Natural killer cell (primary cell): ENCODE data around the gene PHB1. TPM values are rescaled to one million over a fixed set of nuclear protein-coding genes. Genes with fewer than 3 reads are reported as not detected.

ENCODE experiments used
- ATAC-seq, 3 donors: fragments of 150-1000 bp in 2 of 3; fragments of 200-7000 bp in 1 of 3; cut with Tn5 transposase; 1 replicate in 1 of 3; 2 replicates in 2 of 3; pipeline ENCODE4 v1.10.0; 2021; ENCODE audit warnings: mild to moderate bottlenecking in 2 of 3, moderate library complexity in 2 of 3
- DNase-seq, 2 donors: peaks; one replicate each; pipeline versions ENCODE4 v3.0.0 to v3.0.0-alpha.2; 2013 to 2021; ENCODE audit warnings: mixed read lengths in 1 of 2
- H3K27ac ChIP-seq: one replicate; pipeline ENCODE4 v1.5.1; 2013; ENCODE audit warnings: mild to moderate bottlenecking, low read length
- H3K27me3 ChIP-seq: one replicate; pipeline ENCODE4 v1.6.1; 2013; ENCODE audit warnings: low read length; ENCODE audit not compliant: control insufficient read depth, insufficient read depth
- H3K36me3 ChIP-seq: one replicate; pipeline ENCODE4 v1.6.1; 2013; ENCODE audit warnings: low read length; ENCODE audit not compliant: control insufficient read depth, insufficient read depth
- H3K4me1 ChIP-seq: one replicate; pipeline ENCODE4 v1.6.1; 2013; ENCODE audit warnings: low read length; ENCODE audit not compliant: control insufficient read depth, insufficient read depth
- H3K4me3 ChIP-seq: one replicate; pipeline ENCODE4 v1.5.1; 2013; ENCODE audit warnings: low read length
- H3K9me3 ChIP-seq: one replicate; pipeline ENCODE4 v1.6.1; 2013; ENCODE audit warnings: low read length; ENCODE audit not compliant: control insufficient read depth, insufficient read depth
- H3K27ac Mint-ChIP-seq, 2 donors: one replicate each; pipeline ENCODE4 v1.8.0; 2022; ENCODE audit warnings: mild to moderate bottlenecking in 2 of 2, mixed read lengths in 2 of 2, moderate library complexity in 1 of 2
- H3K27me3 Mint-ChIP-seq, 2 donors: one replicate each; pipeline ENCODE4 v1.8.0; 2022; ENCODE audit warnings: low read depth in 2 of 2, mixed read lengths in 2 of 2
- H3K36me3 Mint-ChIP-seq: one replicate; pipeline ENCODE4 v1.8.0; 2022; ENCODE audit warnings: mixed read lengths
- H3K4me1 Mint-ChIP-seq, 2 donors: one replicate each; pipeline ENCODE4 v1.8.0; 2022; ENCODE audit warnings: mixed read lengths in 2 of 2
- H3K4me3 Mint-ChIP-seq: one replicate; pipeline ENCODE4 v1.8.0; 2022; ENCODE audit warnings: mild to moderate bottlenecking, moderate library complexity, mixed read lengths
- H3K9me3 Mint-ChIP-seq, 2 donors: one replicate each; pipeline ENCODE4 v1.8.0; 2022; ENCODE audit warnings: mixed read lengths in 2 of 2
- CTCF ChIP-seq: fragments of 200-600 bp; IDR thresholded peaks from one replicate; pipeline ENCODE4 v1.8.0; 2022; ENCODE audit warnings: antibody characterized with exemption
- WGBS: methylation state at CpG from one replicate; pipeline ENCODE4 v1.1.7; 2013; ENCODE audit warnings: missing lambda C conversion rate; ENCODE audit not compliant: insufficient coverage; 5-methylcytosine and 5-hydroxymethylcytosine counted together
- intact Hi-C: fragments of 100-400 bp; cut with micrococcal nuclease; formaldehyde crosslinking; loops from one replicate; pipeline ENCODE4 v1.14.2; 2022
- total RNA-seq, 4 donors: library from RNA; stranded (reverse); fragments of 120-200 nt in 1 of 4; gene quantifications; one replicate each; pipeline versions ENCODE4 v1.2.3 to v1.2.4, GENCODE V29; 2013 to 2022

PHB1 gene
- total RNA-seq, 3 donors from 2014 or later (not counting 1 experiment from before 2014, with no cell fraction given) = 49.6 to 66.2 (median 60.3) TPM

DNA sequence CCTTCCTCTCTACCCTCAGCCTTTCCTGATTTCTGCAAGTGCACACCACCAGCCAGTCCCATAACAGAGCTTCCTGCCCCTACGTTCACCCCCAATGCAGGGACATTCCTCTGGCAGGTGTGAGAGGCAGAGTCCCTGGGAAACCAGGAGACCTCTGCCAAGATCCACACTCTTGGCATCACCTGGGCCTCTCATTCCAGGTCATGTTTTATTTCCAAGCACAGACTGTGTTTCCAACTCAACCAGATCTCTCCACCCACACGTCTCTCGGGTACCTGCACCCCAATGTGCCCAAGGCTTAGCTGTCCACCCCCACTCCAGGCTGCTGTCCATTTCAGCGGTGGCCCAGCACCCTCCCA lies 21.0 kb upstream of the PHB1 start:
- no peak for DNase-seq
- no peak for ATAC-seq
- 74% methylated on average over 4 of the region's 4 CpGs for WGBS

DNA sequence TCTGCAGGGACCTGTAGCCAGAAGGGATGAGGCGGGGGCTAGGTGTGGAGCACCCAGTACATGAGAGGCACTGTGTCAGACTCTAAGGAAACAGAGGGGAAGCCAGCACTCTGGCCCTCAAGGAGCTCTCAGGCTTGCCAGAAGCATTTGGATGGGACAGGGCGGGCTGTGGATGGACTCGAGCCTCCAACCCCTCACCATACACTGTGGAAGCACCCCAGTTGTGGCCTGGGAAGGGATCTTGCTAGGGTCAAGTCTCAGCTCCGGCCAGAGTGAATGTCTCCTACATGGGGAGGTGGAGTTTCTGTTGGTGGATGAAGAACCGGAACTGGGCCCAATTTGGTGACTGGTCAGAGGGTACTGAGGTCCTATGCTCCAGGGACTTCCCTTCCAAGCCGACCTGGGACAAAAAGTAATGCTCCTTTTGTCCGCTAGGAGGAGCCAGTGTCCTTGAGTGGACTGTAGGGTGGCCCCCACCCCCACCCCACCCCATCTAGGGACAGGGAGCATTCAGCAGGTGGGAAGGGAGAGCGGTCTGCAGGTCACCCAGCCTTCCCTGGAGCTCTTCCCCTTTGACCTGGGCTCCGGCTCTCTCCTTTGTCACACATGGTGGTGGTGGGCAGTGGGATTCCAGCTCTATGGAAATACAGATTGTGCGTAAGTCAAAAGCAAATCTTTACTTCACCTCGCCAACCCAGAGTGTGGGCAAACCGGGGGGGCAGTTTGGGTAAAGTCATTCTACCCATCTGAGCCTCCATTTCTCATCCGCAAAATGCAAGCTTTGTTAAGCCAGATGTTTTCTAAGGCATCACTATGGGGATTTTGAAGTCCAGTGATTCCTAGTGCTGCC lies 20.4 kb upstream of the PHB1 start:
- Histone ChIP-seq H3K4me3 (no peak overlapping the region), H3K27me3 (peaks cover 3% of the 10 kb centered on the region), H3K4me1 (peaks cover 12% of the 10 kb centered on the region), H3K9me3 (no peaks in the 10 kb centered on the region), H3K27ac (no peak overlapping the region), H3K36me3 (no peaks in the 10 kb centered on the region)
- no peaks in the 10 kb centered on the region for H3K9me3 Mint-ChIP-seq
- no peaks in the 10 kb centered on the region for H3K36me3 Mint-ChIP-seq
- H3K27me3 Mint-ChIP-seq = peaks cover 14 to 23% of the 10 kb centered on the region in 2 donors
- WGBS = 58% methylated on average over 9 of the region's 13 CpGs
- no peak overlapping the region for H3K27ac Mint-ChIP-seq
- TF ChIP-seq CTCF = peak; percentile 67
- intact Hi-C loops = loop anchor here (2.0 kb wide), 1 partner anchor 122 kb away; no protein-coding TSS in a partner anchor
- DNase-seq (peak in 1 of 2 donors; percentile 71), ATAC-seq (peak; percentile 57 to 68 (median 63))
- H3K4me1 Mint-ChIP-seq = peaks cover 0 to 6% of the 10 kb centered on the region in 2 donors
- H3K4me3 Mint-ChIP-seq = no peak overlapping the region

More for the DNA sequence above, 21.0 kb upstream of the PHB1 start:
- Mint-ChIP-seq H3K27me3 (peaks cover 14 to 25% of the 10 kb centered on the region in 2 donors), H3K9me3 (no peaks in the 10 kb centered on the region), H3K4me3 (no peak overlapping the region), H3K36me3 (no peaks in the 10 kb centered on the region), H3K4me1 (peaks cover 0 to 6% of the 10 kb centered on the region in 2 donors), H3K27ac (no peak overlapping the region)
- peaks cover 3% of the 10 kb centered on the region for H3K27me3 ChIP-seq
- no peaks in the 10 kb centered on the region for H3K9me3 ChIP-seq
- H3K36me3 ChIP-seq = no peaks in the 10 kb centered on the region
- H3K4me3 ChIP-seq = no peak overlapping the region
- TF ChIP-seq CTCF = no peak
- no peak overlapping the region for H3K27ac ChIP-seq
- intact Hi-C loops = loop anchor here (2.0 kb wide), 1 partner anchor 121 kb away; no protein-coding TSS in a partner anchor
- H3K4me1 ChIP-seq = peaks cover 12% of the 10 kb centered on the region

DNA sequence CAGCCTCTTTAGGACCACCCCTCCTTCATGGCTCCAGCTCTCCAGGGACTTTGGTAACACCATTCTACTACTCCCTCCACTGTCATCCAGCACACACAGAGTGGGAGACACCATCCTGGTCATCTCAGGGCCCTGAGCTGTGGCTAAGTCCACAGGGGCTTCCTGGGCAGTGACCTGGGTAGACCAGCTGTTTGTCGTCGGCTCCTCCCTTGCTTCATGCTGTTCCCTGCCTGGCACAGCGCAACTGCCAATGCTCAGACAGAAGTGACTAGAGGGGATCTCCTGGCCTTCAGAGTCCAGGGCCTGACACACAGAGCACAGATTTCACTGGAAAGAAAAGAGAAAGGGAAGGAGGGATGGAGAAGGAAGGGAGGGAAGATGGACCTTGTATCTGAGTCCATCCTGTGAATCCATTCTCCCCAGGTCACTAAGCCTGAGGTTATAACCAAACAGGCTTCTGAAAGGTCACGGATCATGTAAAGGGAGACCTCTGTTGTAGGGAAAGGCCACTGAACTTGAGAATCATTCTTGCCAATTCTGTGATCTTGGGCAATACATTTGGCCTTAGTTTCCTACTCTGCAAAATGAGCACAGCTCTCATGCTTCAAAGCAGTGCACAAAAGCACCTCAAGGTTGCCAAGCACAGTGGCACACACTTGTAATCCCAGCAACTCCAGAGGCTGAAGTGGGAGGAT lies 18.5 kb upstream of the PHB1 start:
- WGBS = 91% methylated on average over 4 of the region's 4 CpGs
- H3K27ac Mint-ChIP-seq = no peak overlapping the region
- no peak for ATAC-seq

More for the DNA sequence above, 18.5 kb upstream of the PHB1 start:
- Mint-ChIP-seq H3K36me3 (no peaks in the 10 kb centered on the region), H3K4me1 (no peaks in the 10 kb centered on the region), H3K27me3 (peaks cover 8 to 18% of the 10 kb centered on the region in 2 donors), H3K4me3 (no peak overlapping the region), H3K9me3 (no peaks in the 10 kb centered on the region)
- Histone ChIP-seq H3K36me3 (no peaks in the 10 kb centered on the region), H3K9me3 (no peaks in the 10 kb centered on the region), H3K27ac (no peak overlapping the region), H3K4me3 (no peak overlapping the region), H3K4me1 (peaks cover under 1% of the 10 kb centered on the region), H3K27me3 (no peaks in the 10 kb centered on the region)
- no peak for TF ChIP-seq CTCF
- intact Hi-C loops = no loop called here
- DNase-seq = no peak
